Gastrocnemius medialis (tissue), 4 donors: ENCODE measurements around the gene S1PR3. TPM values are rescaled to one million over a fixed set of nuclear protein-coding genes. Genes with fewer than 3 reads are reported as not detected.

Source experiments
- ATAC-seq, 2 donors: fragments of 150-250 bp; one replicate each; pipeline ENCODE4 v1.9.1; 2016
- DNase-seq, 2 donors: peaks; one replicate each; pipeline ENCODE4 v3.0.0-alpha.2; 2019
- H3K27ac ChIP-seq, 4 donors: fragments of 200-600 bp; sonication (generic); 1 replicate in 1 of 4; 2 replicates in 3 of 4; pipeline ENCODE4 v1.5.1; 2016 to 2018; ENCODE audit warnings: mild to moderate bottlenecking in 2 of 4, moderate library complexity in 1 of 4
- H3K27me3 ChIP-seq, 3 donors: fragments of 200-600 bp; sonication (generic) in 2 of 3; 1 replicate in 1 of 3; 2 replicates in 2 of 3; pipeline versions ENCODE4 v1.5.1 to v1.6.0; 2016 to 2019; ENCODE audit warnings: mild to moderate bottlenecking in 1 of 3, moderate library complexity in 1 of 3
- H3K36me3 ChIP-seq, 2 donors: fragments of 200-600 bp; sonication (generic) in 1 of 2; one replicate each; pipeline ENCODE4 v1.5.1; 2017 to 2018
- H3K4me1 ChIP-seq, 2 donors: fragments of 200-600 bp; sonication (generic) in 1 of 2; one replicate each; pipeline ENCODE4 v1.5.1; 2016 to 2017; ENCODE audit warnings: mild to moderate bottlenecking in 2 of 2
- H3K4me3 ChIP-seq, 4 donors: fragments of 200-600 bp; sonication (generic) in 3 of 4; 1 replicate in 1 of 4; 2 replicates in 3 of 4; pipeline ENCODE4 v1.5.1; 2016 to 2019; ENCODE audit warnings: mild to moderate bottlenecking in 2 of 4
- H3K9me3 ChIP-seq, 3 donors: fragments of 200-600 bp; sonication (generic) in 2 of 3; 1 replicate in 1 of 3; 2 replicates in 2 of 3; pipeline ENCODE4 v1.5.1; 2016 to 2019
- POLR2A ChIP-seq, 2 donors: fragments of 450-650 bp; IDR thresholded peaks; one replicate each; pipeline ENCODE4 v1.6.1; 2017; ENCODE audit warnings: antibody characterized with exemption in 2 of 2, mild to moderate bottlenecking in 2 of 2, moderate library complexity in 2 of 2
- in situ Hi-C, 4 donors: fragments of 200-750 bp; cut with MboI; loops; one replicate each; pipeline versions ENCODE4 v1.15.0 to v1.8.0; 2017; ENCODE audit warnings: low sequenced_read_pairs in 4 of 4
- intact Hi-C: fragments of 100-400 bp; cut with DNase I; formaldehyde crosslinking; loops from one replicate; pipeline ENCODE4 v1.15.1; 2023; ENCODE audit warnings: low total_unique reads
- total RNA-seq, 4 donors: library from RNA; depleted of rRNA; stranded (reverse); fragments of >200 nt; gene quantifications; one replicate each; pipeline versions ENCODE4 v1.1.0 to v1.2.3, GENCODE V29; 2016
- TF ChIP-seq, protein P1 (sequence below), 5 experiments: fragments of 450-650 bp in 3 of 5; fragments of 200-600 bp in 2 of 5; sonication (generic) in 2 of 5; IDR thresholded peaks in 4 of 5; conservative IDR thresholded peaks in 1 of 5; 1 replicate in 4 of 5; 2 replicates in 1 of 5; pipeline ENCODE4 v1.5.1; 2016 to 2019; ENCODE audit warnings: antibody characterized with exemption in 5 of 5, mild to moderate bottlenecking in 3 of 5, moderate library complexity in 3 of 5

S1PR3 gene
- total RNA-seq, 4 donors from 2014 or later = 3.3 to 13.4 (median 5.7) TPM

- Histone ChIP-seq H3K27me3 (peaks cover 14 to 22% (median 19%) of the 10 kb centered on the region in 3 donors), H3K4me1 (no peaks in the 10 kb centered on the region), H3K9me3 (no peaks in the 10 kb centered on the region), H3K27ac (peak overlapping the region; percentile 51 to 64 (median 60)), H3K36me3 (no peaks in the 10 kb centered on the region), H3K4me3 (peak overlapping the region; percentile 18 to 63 (median 50))
- ATAC-seq = no peak
- no peak for TF ChIP-seq POLR2A (IDR thresholded peaks at IDR 0.05)
- TF ChIP-seq, protein P1, sequence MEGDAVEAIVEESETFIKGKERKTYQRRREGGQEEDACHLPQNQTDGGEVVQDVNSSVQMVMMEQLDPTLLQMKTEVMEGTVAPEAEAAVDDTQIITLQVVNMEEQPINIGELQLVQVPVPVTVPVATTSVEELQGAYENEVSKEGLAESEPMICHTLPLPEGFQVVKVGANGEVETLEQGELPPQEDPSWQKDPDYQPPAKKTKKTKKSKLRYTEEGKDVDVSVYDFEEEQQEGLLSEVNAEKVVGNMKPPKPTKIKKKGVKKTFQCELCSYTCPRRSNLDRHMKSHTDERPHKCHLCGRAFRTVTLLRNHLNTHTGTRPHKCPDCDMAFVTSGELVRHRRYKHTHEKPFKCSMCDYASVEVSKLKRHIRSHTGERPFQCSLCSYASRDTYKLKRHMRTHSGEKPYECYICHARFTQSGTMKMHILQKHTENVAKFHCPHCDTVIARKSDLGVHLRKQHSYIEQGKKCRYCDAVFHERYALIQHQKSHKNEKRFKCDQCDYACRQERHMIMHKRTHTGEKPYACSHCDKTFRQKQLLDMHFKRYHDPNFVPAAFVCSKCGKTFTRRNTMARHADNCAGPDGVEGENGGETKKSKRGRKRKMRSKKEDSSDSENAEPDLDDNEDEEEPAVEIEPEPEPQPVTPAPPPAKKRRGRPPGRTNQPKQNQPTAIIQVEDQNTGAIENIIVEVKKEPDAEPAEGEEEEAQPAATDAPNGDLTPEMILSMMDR (IDR thresholded peaks at IDR 0.05 in 4 of 5, conservative IDR thresholded peaks at IDR 0.05 in 1 of 5) = no peak
- intact Hi-C loops (no loop called here), in situ Hi-C loops (loop anchor here in 1 of 4 donors (25.0 kb wide), 1 partner anchor 253 kb away; no protein-coding TSS in a partner anchor)
- no peak for DNase-seq
Observed at GRCh38 chr9:88990729-88991065, 571 bp upstream of the S1PR3 start.

DNA sequence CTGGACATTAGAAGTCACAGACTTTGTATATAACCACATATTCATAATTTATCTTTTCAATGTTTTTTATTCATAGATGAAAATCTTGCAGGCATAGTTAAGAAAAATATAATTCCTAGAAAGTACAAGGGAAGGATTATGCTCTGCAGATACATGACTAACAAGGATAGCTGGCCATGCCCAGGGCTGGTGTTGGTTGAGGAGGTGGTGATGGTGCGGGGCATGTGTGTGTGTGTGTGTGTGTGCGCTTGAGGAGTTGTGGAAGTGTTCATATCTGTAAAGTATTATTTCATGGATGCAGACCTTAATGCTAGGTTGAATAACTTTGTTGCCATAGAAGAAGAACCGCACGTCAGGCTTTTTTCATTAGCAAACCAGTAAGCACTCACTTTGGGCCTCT lies 1.3 kb downstream of the S1PR3 start:
- ATAC-seq (no peak), DNase-seq (no peak)
- intact Hi-C loops = no loop called here
- Histone ChIP-seq H3K27ac (no peak overlapping the region), H3K36me3 (no peaks in the 10 kb centered on the region), H3K4me3 (peak overlapping the region; percentile 49 to 63 (median 52)), H3K4me1 (no peaks in the 10 kb centered on the region), H3K9me3 (no peaks in the 10 kb centered on the region), H3K27me3 (peaks cover 14 to 22% (median 19%) of the 10 kb centered on the region in 3 donors)
- in situ Hi-C loops = loop anchor here in 1 of 4 donors (25.0 kb wide), 1 partner anchor 255 kb away; no protein-coding TSS in a partner anchor
- TF ChIP-seq, protein P1 (IDR thresholded peaks at IDR 0.05 in 4 of 5, conservative IDR thresholded peaks at IDR 0.05 in 1 of 5) = no peak
- no peak for TF ChIP-seq POLR2A (IDR thresholded peaks at IDR 0.05)

DNA sequence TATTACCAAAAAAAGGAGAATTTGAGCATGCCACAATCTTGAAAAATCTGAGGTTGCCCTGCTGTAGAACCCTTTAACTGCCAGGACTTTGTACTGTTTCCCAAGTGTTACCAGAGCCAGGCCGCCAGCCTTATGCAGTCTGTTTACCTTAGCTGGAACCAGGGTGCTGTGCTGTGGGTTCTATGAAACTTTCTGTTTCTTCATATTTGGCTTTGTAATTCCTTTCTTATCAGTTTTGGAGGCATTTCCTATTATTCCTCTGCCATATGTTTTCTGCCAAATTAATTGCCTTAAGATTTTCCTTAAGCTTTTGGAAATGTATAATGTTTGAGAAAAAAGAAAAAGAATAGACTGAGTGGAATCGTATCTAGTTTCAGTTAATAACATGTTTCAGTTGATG lies 2.1 kb downstream of the S1PR3 start:
- Histone ChIP-seq H3K9me3 (no peaks in the 10 kb centered on the region), H3K27me3 (peaks cover 14 to 22% (median 19%) of the 10 kb centered on the region in 3 donors), H3K4me1 (no peaks in the 10 kb centered on the region), H3K27ac (no peak overlapping the region), H3K36me3 (no peaks in the 10 kb centered on the region), H3K4me3 (peak overlapping the region in 3 of 4 donors; percentile 2 to 51 (median 20))
- TF ChIP-seq POLR2A (IDR thresholded peaks at IDR 0.05) = no peak
- TF ChIP-seq, protein P1 (IDR thresholded peaks at IDR 0.05 in 4 of 5, conservative IDR thresholded peaks at IDR 0.05 in 1 of 5) = no peak
- ATAC-seq (no peak), DNase-seq (no peak)
- in situ Hi-C loops (loop anchor here in 1 of 4 donors (25.0 kb wide), 1 partner anchor 256 kb away; no protein-coding TSS in a partner anchor), intact Hi-C loops (no loop called here)

DNA sequence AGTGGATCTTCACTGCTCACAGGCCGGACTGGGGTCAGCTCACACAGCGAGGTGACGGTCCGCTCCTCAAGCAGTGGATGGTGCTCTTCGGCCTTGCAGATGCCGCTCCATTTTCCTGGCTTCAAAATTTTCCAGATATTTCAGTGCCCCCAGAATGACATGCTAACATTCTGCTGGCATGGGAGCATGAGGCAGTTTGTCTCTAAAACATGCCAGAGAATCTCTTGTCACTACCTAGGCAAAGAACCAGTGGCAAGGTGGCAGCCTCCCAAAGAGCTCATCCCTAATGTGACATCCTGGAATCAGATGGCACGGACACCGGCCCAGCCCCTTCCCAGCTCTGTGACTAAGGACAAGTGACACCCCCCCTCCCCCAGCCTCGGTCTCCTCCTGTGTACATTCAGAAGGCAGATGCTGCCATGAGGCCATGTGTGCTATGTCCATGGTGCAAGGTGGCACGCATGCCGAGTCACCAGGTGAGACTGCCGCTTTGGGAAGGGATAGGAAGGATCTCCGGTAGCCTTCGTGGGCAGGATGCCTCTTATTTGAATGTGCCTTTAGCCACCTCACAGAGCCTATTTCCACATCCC lies 2.7 kb downstream of the S1PR3 start:
- no peak for TF ChIP-seq POLR2A (IDR thresholded peaks at IDR 0.05)
- TF ChIP-seq, protein P1 (IDR thresholded peaks at IDR 0.05 in 4 of 5, conservative IDR thresholded peaks at IDR 0.05 in 1 of 5) = no peak
- H3K27ac ChIP-seq = peak overlapping the region in 1 of 4 donors; percentile 11
- no peaks in the 10 kb centered on the region for H3K4me1 ChIP-seq
- intact Hi-C loops (no loop called here), in situ Hi-C loops (loop anchor here in 1 of 4 donors (25.0 kb wide), 1 partner anchor 257 kb away; no protein-coding TSS in a partner anchor)
- DNase-seq (no peak), ATAC-seq (no peak)
- no peaks in the 10 kb centered on the region for H3K9me3 ChIP-seq
- peaks cover 14 to 22% (median 19%) of the 10 kb centered on the region in 3 donors for H3K27me3 ChIP-seq
- H3K36me3 ChIP-seq = no peaks in the 10 kb centered on the region
- H3K4me3 ChIP-seq = peak overlapping the region; percentile 2 to 51 (median 13)
